GDM1 (cell line): ENCODE data around the gene SMAD5.

Source experiments
- DNase-seq: peaks from one replicate; lab custom pipeline; 2025; lab: John Stamatoyannopoulos, UW

The SMAD5 gene

DNA sequence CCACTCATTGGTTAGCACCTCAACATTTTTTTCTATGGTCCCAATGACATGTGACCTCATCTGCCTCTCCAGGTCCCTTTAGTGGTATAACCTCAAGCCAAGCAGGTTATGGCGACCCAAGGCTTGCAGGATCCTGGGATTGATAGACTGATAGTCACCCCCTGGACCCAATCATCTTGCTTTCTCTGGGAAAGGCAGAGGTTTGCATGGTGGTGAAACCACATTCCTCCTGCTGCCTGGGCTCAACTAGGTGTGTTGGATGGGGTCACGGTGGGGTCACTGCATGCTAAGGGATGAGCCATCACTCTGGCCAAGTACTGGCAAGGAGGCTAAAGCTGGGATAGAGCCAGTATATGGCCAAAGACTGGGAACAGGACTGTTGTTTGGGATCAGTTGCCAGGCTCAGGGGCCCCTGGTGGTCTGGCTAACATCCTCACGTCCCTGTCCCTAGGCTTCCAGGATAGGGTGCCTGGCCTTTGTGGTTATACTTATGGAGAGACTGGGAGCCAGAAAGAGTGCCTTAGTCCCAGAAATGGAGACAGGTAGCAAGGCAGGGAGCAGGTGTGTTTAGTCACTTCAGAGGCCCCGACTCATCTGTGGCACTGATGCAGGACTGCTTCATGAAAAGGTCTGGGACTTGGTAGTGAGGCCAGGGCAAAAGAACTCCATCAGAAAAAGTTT, 65.0 kb downstream of the SMAD5 start:
- DNase-seq: no peak

DNA sequence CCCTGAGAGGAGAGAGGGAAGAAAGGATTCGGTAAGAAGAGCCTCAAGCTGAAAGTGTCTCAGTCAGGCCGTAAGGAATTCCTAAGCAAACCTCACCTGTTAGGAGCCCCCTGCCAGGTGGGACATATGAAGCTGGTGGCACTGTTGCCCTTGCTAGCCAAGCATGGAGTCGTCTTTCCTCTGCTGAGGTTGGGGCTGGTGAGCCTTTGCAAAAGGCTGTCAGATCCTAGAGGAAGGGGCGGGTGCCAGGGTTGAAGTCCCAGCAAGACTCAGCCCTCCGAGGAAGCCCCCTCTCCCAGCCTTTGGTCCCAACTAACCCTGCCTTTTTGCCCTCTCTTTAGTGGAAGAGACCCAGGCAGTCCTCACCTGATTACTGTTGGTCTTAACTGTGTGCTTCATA, 65.8 kb downstream of the SMAD5 start:
- DNase-seq: no peak

DNA sequence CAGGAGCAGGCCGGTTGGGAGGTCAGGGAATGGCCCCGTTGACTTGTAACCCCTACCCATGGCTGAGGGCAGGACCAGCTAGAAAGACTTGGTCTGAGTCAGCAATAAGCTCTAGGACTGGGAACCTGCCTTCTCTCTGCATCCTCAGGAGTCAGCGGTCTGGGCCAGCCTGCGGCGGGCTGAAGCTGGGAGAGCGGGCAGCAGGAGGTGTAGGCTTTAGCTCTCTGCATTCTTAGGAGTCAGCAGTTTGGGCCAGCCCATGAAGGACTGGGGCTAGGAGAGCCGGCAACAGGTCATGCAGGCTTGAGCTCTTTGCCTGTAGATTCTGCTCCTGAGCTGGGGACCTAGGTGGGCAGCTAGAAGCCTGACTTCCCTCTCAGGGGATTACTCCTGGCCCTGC, 66.8 kb downstream of the SMAD5 start:
- DNase-seq: no peak

DNA sequence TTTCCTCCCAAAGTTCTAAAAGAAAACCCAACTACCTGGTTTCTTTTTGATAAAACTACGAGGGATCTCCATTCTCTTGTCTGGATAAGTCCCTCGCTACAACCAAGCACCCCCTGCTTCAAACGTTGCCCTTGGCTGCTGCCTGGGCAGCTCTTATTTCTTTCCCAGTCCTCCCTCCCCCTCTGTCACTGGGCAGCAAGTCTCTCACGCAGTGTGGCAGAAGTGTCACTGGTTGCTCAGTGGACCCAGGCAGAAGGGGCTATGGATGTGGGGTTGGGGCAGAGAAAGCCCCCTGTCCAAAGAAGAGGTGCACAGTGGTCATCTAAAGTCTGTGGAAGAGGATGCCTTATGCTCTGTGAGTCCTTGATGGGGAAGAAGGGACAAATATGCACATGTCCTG, 67.5 kb downstream of the SMAD5 start:
- DNase-seq: no peak

DNA sequence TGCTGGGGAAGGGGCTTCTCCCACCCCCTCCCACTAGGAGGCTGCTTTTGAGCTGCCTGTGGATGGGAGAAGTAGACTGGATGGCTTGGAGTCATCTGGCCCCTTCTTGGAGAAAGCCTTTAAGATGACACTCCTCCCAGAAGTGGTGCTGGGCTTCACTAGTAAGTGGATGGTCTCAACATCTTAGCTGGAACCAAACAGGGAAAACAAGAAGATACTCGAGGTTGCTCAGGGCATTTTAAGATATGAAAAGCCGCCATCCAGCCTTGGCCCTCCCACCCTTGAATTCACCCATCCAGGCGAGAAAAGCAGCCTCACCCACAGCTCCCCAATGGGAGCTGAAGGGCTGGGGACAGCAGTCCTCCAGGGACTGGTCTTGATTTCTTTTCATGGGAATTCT, 68.1 kb downstream of the SMAD5 start:
- no peak for DNase-seq

GRCh38 chr5:136201870-136202269, 69.2 kb downstream of the SMAD5 start:
- DNase-seq: no peak

GRCh38 chr5:136202469-136203205, 70.0 kb downstream of the SMAD5 start:
- no peak for DNase-seq

- no peak for DNase-seq
Observed at GRCh38 chr5:136203303-136203922, 70.8 kb downstream of the SMAD5 start.

- DNase-seq: no peak
Observed at GRCh38 chr5:136205061-136205702, 72.5 kb downstream of the SMAD5 start.

DNA sequence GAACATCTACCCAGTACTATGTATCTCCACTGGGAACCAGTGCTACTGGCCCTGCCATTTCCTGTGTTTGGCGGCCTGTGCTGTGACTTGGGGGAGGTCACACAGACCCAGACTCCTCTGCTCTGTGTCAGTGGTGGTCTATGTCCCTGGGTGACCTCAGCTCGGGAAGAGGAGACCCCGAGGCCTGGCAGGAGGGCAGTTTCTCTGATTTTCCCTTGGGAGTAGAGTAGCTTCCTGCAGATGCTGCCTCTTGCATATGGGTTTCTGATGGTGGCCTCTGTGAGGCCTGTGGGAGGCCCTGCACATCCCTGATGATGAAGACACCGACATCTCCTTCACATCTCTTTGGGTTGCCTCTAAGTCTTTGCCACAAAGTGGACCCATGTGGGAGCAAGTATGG, 73.3 kb downstream of the SMAD5 start:
- DNase-seq: no peak

DNA sequence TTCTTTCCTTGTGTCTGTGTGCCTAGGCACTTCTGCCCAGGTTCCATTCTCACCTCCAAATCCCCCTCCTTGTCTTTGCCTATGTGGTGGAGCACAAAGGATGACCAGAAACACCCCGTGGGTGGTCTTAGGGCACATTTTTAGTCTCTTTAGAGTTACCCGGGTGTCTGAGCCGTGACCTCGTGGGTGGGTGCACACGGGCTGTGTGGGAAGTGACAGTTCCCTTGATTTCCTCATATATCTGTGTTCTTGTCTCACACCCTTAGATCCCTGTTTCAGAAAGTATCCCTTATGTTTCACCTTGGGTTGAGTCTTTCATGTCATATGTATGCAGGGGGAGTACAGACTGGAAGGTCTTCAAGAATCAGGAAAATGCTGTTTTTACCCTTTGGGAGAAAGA, 73.7 kb downstream of the SMAD5 start:
- no peak for DNase-seq

- DNase-seq: no peak
Observed at GRCh38 chr5:136207631-136208030, 75.0 kb downstream of the SMAD5 start.

DNA sequence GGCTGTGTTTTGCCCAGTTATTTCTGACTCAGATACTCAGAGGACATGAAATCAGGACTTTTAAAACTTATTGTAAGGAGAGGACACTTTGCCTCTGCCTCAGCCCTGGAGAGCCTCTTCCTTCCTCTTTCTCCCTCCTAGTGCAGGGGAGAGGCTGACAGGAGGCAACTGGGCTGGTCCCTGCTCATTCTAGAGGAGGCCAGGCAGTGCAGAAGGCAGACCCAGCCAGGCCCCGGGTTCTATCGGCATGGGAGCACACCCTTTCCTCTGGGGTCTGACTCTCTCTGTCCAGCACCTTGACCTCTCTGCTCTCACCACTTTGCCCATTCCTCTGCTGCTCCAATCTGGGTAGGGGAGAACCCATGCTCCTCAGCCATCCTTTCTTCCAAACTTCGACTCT, 76.3 kb downstream of the SMAD5 start:
- DNase-seq: no peak

DNA sequence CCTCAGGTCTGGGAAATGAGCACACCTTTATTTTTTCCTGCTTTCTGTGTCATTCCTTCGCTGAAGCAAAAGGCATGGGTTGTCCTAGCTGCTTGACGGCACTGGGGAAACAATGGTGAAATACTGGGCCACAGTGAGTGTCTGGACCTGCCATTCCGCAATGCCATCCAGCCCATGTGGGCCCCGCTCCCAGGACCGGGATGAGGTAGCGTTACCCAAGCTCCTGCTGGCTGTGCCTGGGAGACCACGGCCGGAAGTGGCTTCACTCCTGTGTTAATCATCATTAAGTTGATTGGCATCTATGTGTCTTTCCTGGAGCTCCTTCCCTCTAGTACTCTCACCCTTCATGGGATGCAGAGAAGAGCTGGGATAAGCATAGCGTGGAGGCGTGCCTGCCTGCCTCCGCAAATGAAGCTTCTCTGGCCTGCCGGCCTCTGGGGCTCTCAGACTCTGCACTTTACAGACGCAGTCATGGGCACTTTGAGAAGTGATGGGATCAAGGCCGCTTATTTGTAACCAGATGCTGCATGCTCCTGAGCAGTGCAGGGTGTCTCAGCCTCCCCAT, 76.8 kb downstream of the SMAD5 start:
- DNase-seq: no peak

DNA sequence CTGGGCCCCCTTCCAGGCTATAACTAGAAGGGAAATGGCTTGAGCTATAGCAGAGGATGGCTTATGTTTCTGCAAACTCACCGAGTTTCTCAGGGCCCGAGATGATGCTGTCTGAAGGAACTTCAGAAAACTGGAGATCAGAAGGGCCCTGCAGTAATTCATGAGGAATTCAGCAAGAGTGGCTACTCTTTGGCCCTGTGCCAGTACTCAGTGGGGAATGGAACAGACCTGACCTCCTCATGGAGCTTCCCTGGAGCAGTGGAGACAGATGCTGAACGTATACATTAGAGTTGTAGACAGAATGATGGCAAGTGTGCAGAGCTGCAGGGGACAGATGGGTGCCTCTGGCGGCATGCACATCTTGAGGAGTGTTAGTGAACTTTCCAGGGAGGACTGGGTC, 77.6 kb downstream of the SMAD5 start:
- no peak for DNase-seq

GRCh38 chr5:136211282-136212040, 78.8 kb downstream of the SMAD5 start:
- DNase-seq: no peak

GRCh38 chr5:136212252-136212721, 79.6 kb downstream of the SMAD5 start:
- DNase-seq: peak; percentile 15

DNA sequence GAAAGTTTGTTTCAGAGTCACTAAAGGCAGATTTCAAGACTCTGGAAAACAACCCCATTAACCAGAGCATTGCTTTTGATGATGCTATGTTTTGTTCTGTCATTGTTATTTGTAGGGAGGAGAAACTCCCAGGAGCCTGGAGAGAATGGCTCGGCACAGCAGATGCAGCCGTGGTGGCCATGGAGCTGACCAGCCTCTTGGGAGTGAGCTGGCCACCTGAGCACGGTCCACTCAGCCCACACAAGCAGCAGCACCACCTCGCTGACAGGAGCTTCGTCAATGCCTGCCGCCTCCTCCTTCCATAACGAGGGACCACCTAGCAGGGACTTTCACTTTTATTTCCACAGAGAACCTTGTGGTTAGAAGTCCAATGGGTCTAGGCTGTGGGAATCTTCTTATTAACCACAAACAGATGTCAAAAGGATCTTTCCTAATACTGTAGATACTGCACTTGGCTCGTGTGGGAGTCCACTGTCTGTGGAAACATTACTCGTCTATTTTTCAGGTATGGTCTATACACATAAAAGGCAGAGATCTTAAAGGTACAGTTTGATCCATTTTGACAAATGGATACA, 81.4 kb downstream of the SMAD5 start:
- DNase-seq: no peak

DNA sequence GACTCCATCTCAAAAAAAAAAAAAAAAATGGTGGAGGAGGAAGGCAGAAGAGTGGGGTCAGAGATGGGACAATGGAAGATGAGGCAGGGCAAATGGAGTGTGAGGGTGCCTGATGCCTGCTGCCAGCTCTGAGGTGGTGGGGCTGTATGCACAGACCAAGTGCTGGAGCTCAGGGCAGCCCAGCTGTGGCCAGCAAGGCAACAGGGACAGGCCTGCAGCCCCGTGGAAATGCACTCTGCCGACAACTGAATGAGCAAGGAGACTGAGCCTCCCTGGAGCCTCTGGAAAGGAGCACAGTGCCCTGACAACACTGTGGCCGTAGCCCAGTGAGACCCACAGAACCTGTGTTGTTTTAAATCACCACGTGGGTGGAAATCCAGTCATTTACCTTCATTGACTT, 83.2 kb downstream of the SMAD5 start:
- no peak for DNase-seq

DNA sequence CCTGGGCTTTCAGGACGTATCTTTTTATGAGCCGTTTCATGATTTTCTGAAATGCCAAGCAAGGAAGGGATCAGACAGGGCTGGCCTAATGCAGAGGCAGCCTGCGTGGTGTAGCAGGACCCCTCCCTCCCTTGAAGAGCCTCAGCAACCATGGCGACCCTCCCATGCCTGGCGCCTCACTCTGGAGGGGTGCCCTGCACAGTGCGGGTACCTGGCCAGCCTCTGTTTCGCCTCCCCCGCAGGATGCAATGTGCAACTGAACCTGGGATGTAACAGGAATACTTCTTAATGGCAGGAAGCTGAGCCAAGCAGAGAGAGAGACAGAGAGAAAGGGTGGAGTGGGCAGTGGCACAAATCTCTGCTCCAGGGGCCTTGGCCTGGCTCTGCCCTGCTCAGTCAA, 83.6 kb downstream of the SMAD5 start:
- no peak for DNase-seq

- DNase-seq: no peak
Observed at GRCh38 chr5:136221340-136221739, 88.7 kb downstream of the SMAD5 start.
